ENCODE measurements around the gene ZNF398.
"Not testable (repeated sequence)": the region's sequence is repeated elsewhere in the genome, so short reads cannot be mapped to it uniquely, and the experiment has no call there.

ZNF398 gene

GRCh38 chr7:149197675-149198074, 50.4 kb downstream of the ZNF398 start:
- DNase-seq (ENCODE audit: low read depth): no peak

- no peak for DNase-seq (ENCODE audit: low read depth)
These were observed 51.0 kb downstream of the ZNF398 start for GRCh38 chr7:149198161-149198816.

GRCh38 chr7:149199234-149199995, 52.2 kb downstream of the ZNF398 start:
- DNase-seq (ENCODE audit: low read depth): no peak

- DNase-seq (ENCODE audit: low read depth): no peak
These were observed 55.6 kb downstream of the ZNF398 start for GRCh38 chr7:149202831-149203231.

- DNase-seq (ENCODE audit: low read depth): no peak
These were observed 58.6 kb downstream of the ZNF398 start for GRCh38 chr7:149205690-149206381.

- no peak for DNase-seq (ENCODE audit: low read depth)
These were observed 60.2 kb downstream of the ZNF398 start for GRCh38 chr7:149207324-149208035.

- peak; percentile 64 for DNase-seq (ENCODE audit: low read depth)
These were observed 62.4 kb downstream of the ZNF398 start for GRCh38 chr7:149209518-149210269.

- no peak for DNase-seq (ENCODE audit: low read depth)
These were observed 63.3 kb downstream of the ZNF398 start for GRCh38 chr7:149210551-149210950.

GRCh38 chr7:149214020-149214720, 66.9 kb downstream of the ZNF398 start:
- DNase-seq (ENCODE audit: low read depth): no peak

- no peak for DNase-seq (ENCODE audit: low read depth)
These were observed 69.1 kb downstream of the ZNF398 start for GRCh38 chr7:149216402-149216801.

GRCh38 chr7:149217570-149217969, 70.3 kb downstream of the ZNF398 start:
- DNase-seq (ENCODE audit: low read depth): no peak

- no peak for DNase-seq (ENCODE audit: low read depth)
These were observed 71.5 kb downstream of the ZNF398 start for GRCh38 chr7:149218469-149219420.

- no peak for DNase-seq (ENCODE audit: low read depth)
These were observed 73.3 kb downstream of the ZNF398 start for GRCh38 chr7:149220534-149220933.

- no peak for DNase-seq (ENCODE audit: low read depth)
These were observed 75.9 kb downstream of the ZNF398 start for GRCh38 chr7:149223176-149223575.

GRCh38 chr7:149223761-149224160, 76.5 kb downstream of the ZNF398 start:
- no peak for DNase-seq (ENCODE audit: low read depth)

- DNase-seq (ENCODE audit: low read depth): no peak
These were observed 77.1 kb downstream of the ZNF398 start for GRCh38 chr7:149224352-149224751.

- no peak for DNase-seq (ENCODE audit: low read depth)
These were observed 77.9 kb downstream of the ZNF398 start for GRCh38 chr7:149225106-149225505.

- DNase-seq (ENCODE audit: low read depth): no peak
These were observed 78.4 kb downstream of the ZNF398 start for GRCh38 chr7:149225656-149226055.

GRCh38 chr7:149226366-149226765, 79.1 kb downstream of the ZNF398 start:
- DNase-seq (ENCODE audit: low read depth): not testable (repeated sequence)
